ENCODE data around the gene ARSI.

- TF ChIP-seq CTCF (IDR thresholded peaks at IDR 0.05) (no peak), POLR2A (IDR thresholded peaks at IDR 0.05; ENCODE audit: low read length) (no peak), REST (IDR thresholded peaks at IDR 0.05) (no peak), RARB (CRISPR knock-in tag; IDR thresholded peaks at IDR 0.05) (no peak), RNF2 (IDR thresholded peaks at IDR 0.05; ENCODE audit: borderline replicate concordance, low read depth) (no peak), USF2 (IDR thresholded peaks at IDR 0.05) (no peak), MYC (IDR thresholded peaks at IDR 0.05; ENCODE audit: borderline replicate concordance, low read length) (no peak), ZC3H11A (IDR thresholded peaks at IDR 0.05) (no peak), HMGXB4 (CRISPR knock-in tag; IDR thresholded peaks at IDR 0.05; ENCODE audit: borderline replicate concordance) (no peak), BHLHE40 (IDR thresholded peaks at IDR 0.05; ENCODE audit: low read depth, low read length) (no peak), PBX3 (IDR thresholded peaks at IDR 0.05) (no peak), MAFK (IDR thresholded peaks at IDR 0.05; ENCODE audit: partially characterized antibody) (no peak)
Observed at GRCh38 chr5:150313921-150314716, 11.4 kb upstream of the ARSI start.
